Tibial nerve (tissue), 4 donors: ENCODE measurements around the gene GNG5.

Experiments
- CTCF ChIP-seq, 5 experiments: fragments of 200-600 bp in 3 of 5; fragments of 450-650 bp in 2 of 5; sonication (generic) in 3 of 5; IDR thresholded peaks; one replicate each; pipeline ENCODE4 v1.5.1; 2016 to 2019; ENCODE audit warnings: antibody characterized with exemption in 5 of 5, mild to moderate bottlenecking in 3 of 5, moderate library complexity in 2 of 5
- EP300 ChIP-seq, 2 donors: sonication (generic); formaldehyde crosslinking; IDR thresholded peaks; one replicate each; pipeline ENCODE4 v1.6.1; 2017; ENCODE audit warnings: antibody characterized with exemption in 2 of 2, mild to moderate bottlenecking in 1 of 2
- POLR2A ChIP-seq, 2 donors: fragments of 450-650 bp; IDR thresholded peaks; one replicate each; pipeline ENCODE4 v1.6.1; 2017; ENCODE audit warnings: antibody characterized with exemption in 2 of 2, mild to moderate bottlenecking in 2 of 2, moderate library complexity in 2 of 2

- TF ChIP-seq EP300 (IDR thresholded peaks at IDR 0.05) = no peak
- TF ChIP-seq CTCF (IDR thresholded peaks at IDR 0.05) = no peak
- no peak for TF ChIP-seq POLR2A (IDR thresholded peaks at IDR 0.05)
Measured at GRCh38 chr1:84524590-84524989, 18.2 kb upstream of the GNG5 start.
